SK-N-SH (cell line): Measurements from ENCODE around the gene CYP11A1. TPM values are rescaled to one million over a fixed set of nuclear protein-coding genes. Genes with fewer than 3 reads are reported as not detected.

Source experiments
- CTCF ChIA-PET: fragments of 300-600, 350-600 bp; formaldehyde crosslinking; extraction: SDS; loops from one replicate; lab custom pipeline; 2021; lab: Yijun Ruan, JAX
- POLR2A ChIA-PET: fragments of 350-600 bp; sonication (Branson Sonifier 250); formaldehyde crosslinking; extraction: SDS; loops from one replicate; lab custom pipeline; 2020; ENCODE audit warnings: antibody characterized with exemption, inconsistent platforms; lab: Yijun Ruan, JAX
- DNase-seq: peaks from one replicate; pipeline ENCODE4 v3.0.0; 2012
- H2AFZ ChIP-seq: fragments of 200-600 bp; sonication (generic); 2 replicates; pipeline ENCODE4 v1.8.1; 2016; ENCODE audit warnings: antibody characterized with exemption, mild to moderate bottlenecking, low read depth
- H3F3A ChIP-seq: fragments of 200-600 bp; sonication (generic); replicated peaks from 2 replicates; pipeline ENCODE3; 2016; ENCODE audit warnings: antibody characterized with exemption, mild to moderate bottlenecking; ENCODE audit not compliant: insufficient read depth
- H3K27ac ChIP-seq, 2 experiments: fragments of 200-500 bp in 1 of 2; fragments of 200-600 bp in 1 of 2; sonication (Bioruptor generic) in 1 of 2; sonication (generic), shearing (Covaris generic) in 1 of 2; 2 replicates each; pipeline versions ENCODE4 v1.5.1 to v1.6.1; 2014 to 2016; ENCODE audit warnings: low read depth in 2 of 2, inconsistent platforms in 1 of 2, low read length in 1 of 2, mild to moderate bottlenecking in 1 of 2, mixed read lengths in 1 of 2
- H3K27me3 ChIP-seq: fragments of 200-600 bp; sonication (generic), shearing (Covaris generic); 2 replicates; pipeline ENCODE4 v1.6.1; 2016; ENCODE audit warnings: mixed run types; ENCODE audit not compliant: insufficient read depth
- H3K36me3 ChIP-seq, 2 experiments: fragments of 200-500 bp in 1 of 2; fragments of 200-600 bp in 1 of 2; sonication (Bioruptor generic) in 1 of 2; sonication (generic) in 1 of 2; replicated peaks in 1 of 2; 2 replicates each; pipeline versions ENCODE3 to v1.5.1; 2014 to 2016; ENCODE audit warnings: low read length in 1 of 2, mild to moderate bottlenecking in 1 of 2; ENCODE audit not compliant: insufficient read depth in 2 of 2, control insufficient read depth in 1 of 2
- H3K4me1 ChIP-seq, 2 experiments: fragments of 200-500 bp in 1 of 2; fragments of 200-600 bp in 1 of 2; sonication (Bioruptor generic) in 1 of 2; sonication (generic), shearing (Covaris generic) in 1 of 2; 2 replicates each; pipeline versions ENCODE4 v1.5.1 to v1.6.1; 2014 to 2016; ENCODE audit warnings: low read depth in 1 of 2, low read length in 1 of 2, mixed run types in 1 of 2; ENCODE audit not compliant: insufficient read depth in 2 of 2, control insufficient read depth in 1 of 2
- H3K4me2 ChIP-seq: fragments of 200-600 bp; sonication (generic), shearing (Covaris generic); 2 replicates; pipeline ENCODE4 v1.6.1; 2017; ENCODE audit warnings: mixed run types
- H3K4me3 ChIP-seq, 2 experiments: fragments of 200-500 bp in 1 of 2; fragments of 200-600 bp in 1 of 2; sonication (Bioruptor generic) in 1 of 2; sonication (generic), shearing (Covaris generic) in 1 of 2; 2 replicates each; pipeline versions ENCODE4 v1.5.1 to v1.8.1; 2014 to 2016; ENCODE audit warnings: low read depth in 2 of 2, inconsistent platforms in 1 of 2, low read length in 1 of 2, mild to moderate bottlenecking in 1 of 2, mixed read lengths in 1 of 2, moderate library complexity in 1 of 2
- H3K79me2 ChIP-seq: fragments of 200-600 bp; sonication (generic); 2 replicates; pipeline ENCODE4 v1.8.1; 2017; ENCODE audit warnings: mild to moderate bottlenecking; ENCODE audit not compliant: insufficient read depth
- H3K9ac ChIP-seq: fragments of 200-600 bp; sonication (generic); 2 replicates; pipeline ENCODE4 v1.6.1; 2017; ENCODE audit warnings: mixed run types
- H3K9me2 ChIP-seq: fragments of 200-600 bp; sonication (generic); 2 replicates; pipeline ENCODE4 v1.6.1; 2017; ENCODE audit warnings: mixed run types
- H3K9me3 ChIP-seq: fragments of 200-600 bp; sonication (generic); 2 replicates; pipeline ENCODE4 v1.6.1; 2017; ENCODE audit warnings: mixed run types, mild to moderate bottlenecking, moderate library complexity
- H4K20me1 ChIP-seq: fragments of 200-600 bp; sonication (generic); 2 replicates; pipeline ENCODE4 v1.6.1; 2017; ENCODE audit warnings: mild to moderate bottlenecking, mixed run types; ENCODE audit not compliant: insufficient read depth
- ELF1 ChIP-seq: IDR thresholded peaks from 2 replicates; pipeline ENCODE4 v1.4.0; 2012
- NFIC ChIP-seq: IDR thresholded peaks from 2 replicates; pipeline ENCODE4 v1.4.0; 2012; ENCODE audit warnings: borderline replicate concordance
- NRF1 ChIP-seq: IDR thresholded peaks from 2 replicates; pipeline ENCODE4 v1.6.1; 2012; ENCODE audit warnings: low read depth, mild to moderate bottlenecking, low read length
- RAD21 ChIP-seq: IDR thresholded peaks from 2 replicates; pipeline ENCODE4 v1.6.1; 2012; ENCODE audit warnings: mild to moderate bottlenecking, low read length
- RFX5 ChIP-seq: IDR thresholded peaks from 2 replicates; pipeline ENCODE4 v1.6.1; 2012; ENCODE audit warnings: mild to moderate bottlenecking, improper control_type of control experiment, low read length
- RXRA ChIP-seq: IDR thresholded peaks from 2 replicates; pipeline ENCODE4 v1.4.0; 2012; ENCODE audit warnings: low read depth, mild to moderate bottlenecking, borderline replicate concordance
- SIN3A ChIP-seq: IDR thresholded peaks from 2 replicates; pipeline ENCODE4 v1.6.1; 2012; ENCODE audit warnings: low read depth, mild to moderate bottlenecking, low read length, moderate library complexity, borderline replicate concordance
- SMC3 ChIP-seq: IDR thresholded peaks from 2 replicates; pipeline ENCODE4 v1.6.1; 2012; ENCODE audit warnings: low read depth, low read length, improper control_type of control experiment
- TAF1 ChIP-seq: IDR thresholded peaks from 2 replicates; pipeline ENCODE4 v1.6.1; 2012; ENCODE audit warnings: low read depth, mild to moderate bottlenecking, low read length, moderate library complexity, borderline replicate concordance
- TCF12 ChIP-seq: IDR thresholded peaks from 2 replicates; pipeline ENCODE4 v1.4.0; 2012
- TEAD4 ChIP-seq: IDR thresholded peaks from 2 replicates; pipeline ENCODE4 v1.4.0; 2012; ENCODE audit warnings: mild to moderate bottlenecking, borderline replicate concordance; ENCODE audit not compliant: insufficient read depth
- YY1 ChIP-seq: IDR thresholded peaks from 2 replicates; pipeline ENCODE4 v1.4.0; 2012; ENCODE audit warnings: low read depth, mild to moderate bottlenecking
- ZBTB33 ChIP-seq: IDR thresholded peaks from 2 replicates; pipeline ENCODE4 v1.4.0; 2012; ENCODE audit warnings: low read depth, borderline replicate concordance
- polyA plus RNA-seq, 3 experiments: library from polyadenylated mRNA; depleted of rRNA; stranded (reverse); fragments of >200 nt; gene quantifications; 2 replicates each; pipeline ENCODE4 v1.2.3, GENCODE V29; 2012
- TF ChIP-seq, protein P1 (sequence below): fragments of 150-350 bp; IDR thresholded peaks from 2 replicates; pipeline ENCODE4 v1.6.1; 2016; ENCODE audit warnings: mild to moderate bottlenecking, low read depth, low read length
- TF ChIP-seq, protein P2 (sequence below): IDR thresholded peaks from 2 replicates; pipeline ENCODE4 v1.6.1; 2012; ENCODE audit warnings: mild to moderate bottlenecking, low read depth, low read length, moderate library complexity
- TF ChIP-seq, protein P3 (sequence below): IDR thresholded peaks from 2 replicates; pipeline ENCODE4 v1.4.0; 2012; ENCODE audit warnings: low read depth, borderline replicate concordance
- TF ChIP-seq, protein P4 (sequence below): fragments of 200-600 bp; sonication (generic); IDR thresholded peaks from 2 replicates; pipeline ENCODE4 v1.6.1; 2017; ENCODE audit warnings: antibody characterized with exemption, mild to moderate bottlenecking, moderate library complexity

CYP11A1 gene
- polyA plus RNA-seq, 1 of the 3 experiments (the other 2 are of a cell fraction) = 0.08 TPM

DNA sequence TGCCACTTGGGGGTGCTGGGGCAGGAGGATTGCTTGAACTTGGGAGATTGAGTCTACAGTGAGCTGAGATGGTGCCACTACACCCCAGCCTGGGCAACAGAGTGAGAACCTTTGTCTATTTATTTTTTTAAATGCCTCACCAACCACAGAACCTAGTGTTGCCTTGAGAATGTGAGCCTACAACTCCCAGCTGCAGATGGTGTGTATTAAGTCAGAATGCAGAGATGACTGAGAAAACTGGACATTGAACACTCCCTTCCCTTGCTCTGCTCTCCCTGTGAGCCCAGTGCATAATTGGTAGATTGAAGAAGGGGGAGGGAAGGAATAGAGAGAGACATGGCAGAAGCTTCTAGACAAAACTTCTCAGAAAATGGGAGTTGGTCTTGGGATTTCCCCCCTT is 77.8 kb downstream of the CYP11A1 start:
- no peaks in the 10 kb centered on the region for H3K9me3 ChIP-seq
- DNase-seq = no peak
- no peaks in the 10 kb centered on the region for H3K36me3 ChIP-seq
- H3K4me1 ChIP-seq = peaks cover 5 to 61% of the 10 kb centered on the region in 2 experiments; a peak in 3 of 4 replicates
- POLR2A ChIA-PET = interaction anchor here (1.3 to 4.2 kb wide), 4 partner anchors 15 to 89 kb away, joined by 3 to 54 read pairs (median 8); partner anchors contain the start of gene STRA6
- H3K79me2 ChIP-seq = no peaks in the 10 kb centered on the region
- H3K4me3 ChIP-seq = no peak overlapping the region
- no peak overlapping the region for H2AFZ ChIP-seq
- H3K4me2 ChIP-seq = no peak overlapping the region
- no peaks in the 10 kb centered on the region for H3K27me3 ChIP-seq
- no peak overlapping the region for H3K9ac ChIP-seq
- H3K9me2 ChIP-seq = no peaks in the 10 kb centered on the region
- CTCF ChIA-PET = interaction anchor here (0.7 to 7.1 kb wide), 8 partner anchors 8 to 83 kb away, joined by 3 to 55 read pairs (median 4); no protein-coding TSS in a partner anchor
- no peaks in the 10 kb centered on the region for H4K20me1 ChIP-seq
- TF ChIP-seq, protein P1, sequence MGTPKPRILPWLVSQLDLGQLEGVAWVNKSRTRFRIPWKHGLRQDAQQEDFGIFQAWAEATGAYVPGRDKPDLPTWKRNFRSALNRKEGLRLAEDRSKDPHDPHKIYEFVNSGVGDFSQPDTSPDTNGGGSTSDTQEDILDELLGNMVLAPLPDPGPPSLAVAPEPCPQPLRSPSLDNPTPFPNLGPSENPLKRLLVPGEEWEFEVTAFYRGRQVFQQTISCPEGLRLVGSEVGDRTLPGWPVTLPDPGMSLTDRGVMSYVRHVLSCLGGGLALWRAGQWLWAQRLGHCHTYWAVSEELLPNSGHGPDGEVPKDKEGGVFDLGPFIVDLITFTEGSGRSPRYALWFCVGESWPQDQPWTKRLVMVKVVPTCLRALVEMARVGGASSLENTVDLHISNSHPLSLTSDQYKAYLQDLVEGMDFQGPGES = no peak
- TF ChIP-seq TEAD4 (no peak), SIN3A (no peak), RFX5 (no peak), TCF12 (no peak), SMC3 (no peak), NRF1 (no peak), NFIC (no peak), YY1 (no peak), ELF1 (no peak), ZBTB33 (no peak), RAD21 (no peak), RXRA (no peak), TAF1 (no peak)
- TF ChIP-seq, protein P2, sequence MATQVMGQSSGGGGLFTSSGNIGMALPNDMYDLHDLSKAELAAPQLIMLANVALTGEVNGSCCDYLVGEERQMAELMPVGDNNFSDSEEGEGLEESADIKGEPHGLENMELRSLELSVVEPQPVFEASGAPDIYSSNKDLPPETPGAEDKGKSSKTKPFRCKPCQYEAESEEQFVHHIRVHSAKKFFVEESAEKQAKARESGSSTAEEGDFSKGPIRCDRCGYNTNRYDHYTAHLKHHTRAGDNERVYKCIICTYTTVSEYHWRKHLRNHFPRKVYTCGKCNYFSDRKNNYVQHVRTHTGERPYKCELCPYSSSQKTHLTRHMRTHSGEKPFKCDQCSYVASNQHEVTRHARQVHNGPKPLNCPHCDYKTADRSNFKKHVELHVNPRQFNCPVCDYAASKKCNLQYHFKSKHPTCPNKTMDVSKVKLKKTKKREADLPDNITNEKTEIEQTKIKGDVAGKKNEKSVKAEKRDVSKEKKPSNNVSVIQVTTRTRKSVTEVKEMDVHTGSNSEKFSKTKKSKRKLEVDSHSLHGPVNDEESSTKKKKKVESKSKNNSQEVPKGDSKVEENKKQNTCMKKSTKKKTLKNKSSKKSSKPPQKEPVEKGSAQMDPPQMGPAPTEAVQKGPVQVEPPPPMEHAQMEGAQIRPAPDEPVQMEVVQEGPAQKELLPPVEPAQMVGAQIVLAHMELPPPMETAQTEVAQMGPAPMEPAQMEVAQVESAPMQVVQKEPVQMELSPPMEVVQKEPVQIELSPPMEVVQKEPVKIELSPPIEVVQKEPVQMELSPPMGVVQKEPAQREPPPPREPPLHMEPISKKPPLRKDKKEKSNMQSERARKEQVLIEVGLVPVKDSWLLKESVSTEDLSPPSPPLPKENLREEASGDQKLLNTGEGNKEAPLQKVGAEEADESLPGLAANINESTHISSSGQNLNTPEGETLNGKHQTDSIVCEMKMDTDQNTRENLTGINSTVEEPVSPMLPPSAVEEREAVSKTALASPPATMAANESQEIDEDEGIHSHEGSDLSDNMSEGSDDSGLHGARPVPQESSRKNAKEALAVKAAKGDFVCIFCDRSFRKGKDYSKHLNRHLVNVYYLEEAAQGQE = no peak
- TF ChIP-seq, protein P3, sequence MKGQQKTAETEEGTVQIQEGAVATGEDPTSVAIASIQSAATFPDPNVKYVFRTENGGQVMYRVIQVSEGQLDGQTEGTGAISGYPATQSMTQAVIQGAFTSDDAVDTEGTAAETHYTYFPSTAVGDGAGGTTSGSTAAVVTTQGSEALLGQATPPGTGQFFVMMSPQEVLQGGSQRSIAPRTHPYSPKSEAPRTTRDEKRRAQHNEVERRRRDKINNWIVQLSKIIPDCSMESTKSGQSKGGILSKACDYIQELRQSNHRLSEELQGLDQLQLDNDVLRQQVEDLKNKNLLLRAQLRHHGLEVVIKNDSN = no peak
- TF ChIP-seq, protein P4, sequence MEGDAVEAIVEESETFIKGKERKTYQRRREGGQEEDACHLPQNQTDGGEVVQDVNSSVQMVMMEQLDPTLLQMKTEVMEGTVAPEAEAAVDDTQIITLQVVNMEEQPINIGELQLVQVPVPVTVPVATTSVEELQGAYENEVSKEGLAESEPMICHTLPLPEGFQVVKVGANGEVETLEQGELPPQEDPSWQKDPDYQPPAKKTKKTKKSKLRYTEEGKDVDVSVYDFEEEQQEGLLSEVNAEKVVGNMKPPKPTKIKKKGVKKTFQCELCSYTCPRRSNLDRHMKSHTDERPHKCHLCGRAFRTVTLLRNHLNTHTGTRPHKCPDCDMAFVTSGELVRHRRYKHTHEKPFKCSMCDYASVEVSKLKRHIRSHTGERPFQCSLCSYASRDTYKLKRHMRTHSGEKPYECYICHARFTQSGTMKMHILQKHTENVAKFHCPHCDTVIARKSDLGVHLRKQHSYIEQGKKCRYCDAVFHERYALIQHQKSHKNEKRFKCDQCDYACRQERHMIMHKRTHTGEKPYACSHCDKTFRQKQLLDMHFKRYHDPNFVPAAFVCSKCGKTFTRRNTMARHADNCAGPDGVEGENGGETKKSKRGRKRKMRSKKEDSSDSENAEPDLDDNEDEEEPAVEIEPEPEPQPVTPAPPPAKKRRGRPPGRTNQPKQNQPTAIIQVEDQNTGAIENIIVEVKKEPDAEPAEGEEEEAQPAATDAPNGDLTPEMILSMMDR = no peak
- peak overlapping the region in 1 of 2 experiments; percentile 100; a peak in 2 of 4 replicates for H3K27ac ChIP-seq
- peaks cover 4% of the 10 kb centered on the region for H3F3A ChIP-seq
